GM12874 (cell line): ENCODE measurements around the gene SLC37A2.
A peak's percentile ranks its signal among the peaks of the same experiment; 100 is the strongest.

Source experiments
- CTCF ChIP-seq: IDR thresholded peaks from 2 replicates; pipeline ENCODE4 v1.5.1; 2011; ENCODE audit warnings: low read depth, mild to moderate bottlenecking, control low read depth, low read length, moderate library complexity; ENCODE audit not compliant: insufficient read depth

SLC37A2 gene

DNA sequence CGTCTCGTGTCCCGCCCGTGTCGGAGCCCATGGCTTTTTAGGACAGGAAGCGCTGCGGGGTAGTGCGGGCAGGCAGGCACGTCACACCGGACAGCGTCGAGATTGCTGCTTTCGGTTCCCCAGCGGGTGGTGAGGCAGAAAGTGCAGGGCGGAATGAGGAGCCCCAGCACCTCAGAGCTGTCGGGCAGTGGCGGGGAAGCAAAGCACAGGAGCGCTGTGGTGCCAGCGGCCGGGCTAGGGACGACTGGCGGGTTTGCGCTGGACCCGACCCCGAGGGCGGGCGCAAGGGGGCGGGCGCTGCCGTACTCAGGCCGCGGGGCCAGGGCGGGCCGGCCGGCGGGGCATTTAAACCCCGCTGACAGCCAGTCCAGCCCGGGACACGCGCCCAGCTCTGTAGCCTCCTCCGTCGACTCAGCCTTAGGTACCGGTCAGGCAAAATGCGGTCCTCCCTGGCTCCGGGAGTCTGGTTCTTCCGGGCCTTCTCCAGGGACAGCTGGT is at the start of gene SLC37A2:
Gene SLC37A2 (plus strand): TSS at position 375 of the 498 bp plus-strand sequence. CDS start 63 bp downstream, at position 438.
- TF ChIP-seq CTCF: 0 out of 2 replicates have a peak, but pooled peaks have one; percentile 19

GRCh38 chr11:125016413-125016812 is 46.7 kb upstream of the SLC37A2 start:
- no peak for TF ChIP-seq CTCF

DNA sequence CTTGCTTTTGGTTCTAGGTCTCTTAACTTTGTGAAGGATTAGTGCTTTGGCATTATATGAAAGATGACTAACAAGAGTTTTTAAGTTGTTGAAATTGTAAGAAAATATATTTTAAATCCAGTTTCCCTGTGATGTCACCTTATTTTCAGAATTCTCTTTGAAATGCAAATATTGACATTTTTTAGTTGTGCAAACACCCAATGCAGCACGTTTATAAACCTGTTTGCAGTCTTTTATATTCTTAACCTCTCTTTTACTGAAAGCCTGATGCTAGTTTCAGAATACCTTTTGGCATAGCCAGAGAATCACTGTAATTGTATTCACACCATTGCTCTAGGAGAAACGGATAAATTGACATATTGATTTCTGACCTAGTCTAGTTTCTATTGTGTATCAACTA is 42.8 kb upstream of the SLC37A2 start:
- no peak for TF ChIP-seq CTCF

DNA sequence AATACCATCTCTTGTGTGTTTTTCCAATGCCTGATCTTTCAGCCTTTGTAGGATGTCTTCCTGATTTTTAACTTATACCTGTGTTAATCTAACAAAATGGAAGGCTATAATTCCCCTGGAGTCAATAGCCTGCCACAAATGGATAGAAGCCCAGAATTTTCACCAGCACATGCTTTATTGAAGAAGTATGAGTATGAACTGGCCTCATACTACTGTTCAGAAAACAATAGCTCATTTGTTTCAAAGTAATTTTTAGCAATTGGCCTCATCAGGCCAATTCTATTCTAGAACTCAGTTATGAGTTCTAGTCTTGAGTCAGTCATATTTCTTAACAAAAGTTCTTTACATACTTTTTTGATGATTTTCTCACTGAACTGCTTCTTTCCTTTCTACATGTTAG is 40.6 kb upstream of the SLC37A2 start:
- no peak for TF ChIP-seq CTCF

DNA sequence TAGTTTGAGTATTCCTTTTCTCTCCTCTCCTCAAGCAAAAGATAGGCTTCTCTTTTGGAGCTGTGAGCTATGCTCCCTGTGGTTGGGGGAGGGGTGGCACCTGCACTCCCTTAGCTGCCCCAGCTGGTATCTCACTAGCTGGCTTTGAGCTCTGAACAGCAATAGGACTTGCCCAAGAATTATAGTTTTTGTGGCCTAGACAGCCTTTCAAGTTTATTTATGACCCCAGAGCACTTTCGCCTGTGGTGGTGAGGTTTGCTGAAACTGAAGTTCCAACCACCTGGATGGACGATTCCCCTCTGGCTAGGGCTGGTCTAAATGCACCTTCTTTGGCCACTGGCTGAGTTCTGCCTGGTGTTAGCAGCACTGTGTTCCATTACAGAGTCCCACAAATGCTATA is 37.1 kb upstream of the SLC37A2 start:
- no peak for TF ChIP-seq CTCF

- no peak for TF ChIP-seq CTCF
Measured at GRCh38 chr11:125036933-125037332, 26.2 kb upstream of the SLC37A2 start.

GRCh38 chr11:125049164-125049792 is 13.8 kb upstream of the SLC37A2 start:
- no peak for TF ChIP-seq CTCF
